HG02970 (cell line): ENCODE measurements around the gene TNNI3K.

Experiments
- ATAC-seq: cut with Tn5 transposase; IDR thresholded peaks from one replicate; pipeline ENCODE4 v1.9.1; 2021; ENCODE audit warnings: mild to moderate bottlenecking, moderate library complexity, moderate number of reproducible peaks; ENCODE audit not compliant: unreplicated experiment, low FRiP score

Gene TNNI3K

DNA sequence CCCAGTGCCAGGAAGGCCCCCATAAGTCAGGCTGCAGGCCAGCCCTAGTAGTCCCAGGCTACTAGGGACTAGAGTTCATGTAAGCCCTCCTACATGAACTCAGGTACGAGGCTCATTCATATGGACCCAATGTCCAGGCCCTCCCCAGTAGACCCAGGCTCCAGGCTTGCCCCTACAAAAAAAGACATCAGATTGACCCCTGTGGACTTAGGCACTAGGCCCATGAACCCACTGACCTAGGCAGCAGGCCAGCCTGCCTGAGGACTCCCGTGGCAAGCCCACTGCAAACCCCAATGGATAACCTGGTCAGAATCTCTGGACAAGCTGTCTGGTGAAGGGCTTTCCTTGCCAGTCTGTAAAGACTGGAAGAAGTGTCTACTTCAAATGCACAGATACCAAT is 51.2 kb downstream of the TNNI3K start:
- ATAC-seq: no peak

DNA sequence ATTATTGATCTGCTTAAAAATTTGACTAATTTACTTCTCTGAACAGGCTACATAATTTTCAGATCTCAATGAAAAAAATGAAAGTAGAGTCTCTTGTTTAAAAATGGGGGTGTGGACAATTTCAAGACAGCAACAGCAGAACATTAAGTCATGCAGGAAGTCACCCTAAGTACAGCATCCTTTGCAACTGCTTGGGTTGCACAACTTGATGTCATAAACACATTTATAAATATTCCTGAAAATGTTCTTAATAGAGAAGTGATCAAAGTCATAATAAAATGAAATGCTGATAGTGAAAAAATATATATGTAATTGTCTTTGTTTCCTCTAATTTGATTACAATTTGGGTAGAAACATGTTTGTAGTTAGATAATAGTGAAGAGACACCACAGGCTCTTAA is 79.3 kb downstream of the TNNI3K start:
- ATAC-seq: no peak

DNA sequence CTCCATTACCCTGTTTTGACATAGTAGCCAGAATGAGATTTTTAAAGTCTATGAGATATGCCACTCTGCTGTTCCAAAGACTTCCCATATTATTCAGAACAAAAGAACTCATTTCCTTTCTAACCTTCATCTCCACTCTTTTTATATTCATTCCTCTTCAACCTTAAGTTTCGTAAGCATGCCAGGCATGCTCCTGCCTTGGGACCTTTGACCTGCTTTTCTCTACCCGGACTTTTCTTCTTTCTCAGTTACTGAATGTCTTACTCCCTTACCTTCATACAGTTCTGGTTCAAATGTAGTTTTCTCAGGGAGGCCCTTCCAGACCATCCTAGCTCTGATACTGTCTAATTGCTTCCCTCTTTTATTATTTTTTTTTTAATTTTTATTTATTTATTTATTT is 81.1 kb downstream of the TNNI3K start:
- ATAC-seq: no peak

DNA sequence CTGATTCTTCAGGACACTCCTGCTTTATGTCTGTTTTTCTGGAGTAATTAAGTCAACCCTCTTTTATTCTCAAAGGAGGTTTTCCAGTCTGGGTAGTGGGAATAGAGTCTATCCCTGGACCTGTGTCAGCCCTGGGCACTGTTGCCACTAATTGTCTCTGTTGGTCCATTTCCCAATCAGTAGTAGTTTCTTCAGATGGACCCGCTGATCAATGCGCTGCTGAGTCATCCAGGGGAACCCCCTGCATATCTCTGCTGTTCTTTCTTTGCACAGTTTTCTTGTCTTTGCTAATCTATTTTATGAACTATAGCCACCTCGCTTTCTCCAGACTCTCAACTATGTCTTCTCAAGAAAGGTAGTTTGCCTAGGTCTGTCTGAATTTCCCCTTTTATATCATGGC is 82.5 kb downstream of the TNNI3K start:
- no peak for ATAC-seq

DNA sequence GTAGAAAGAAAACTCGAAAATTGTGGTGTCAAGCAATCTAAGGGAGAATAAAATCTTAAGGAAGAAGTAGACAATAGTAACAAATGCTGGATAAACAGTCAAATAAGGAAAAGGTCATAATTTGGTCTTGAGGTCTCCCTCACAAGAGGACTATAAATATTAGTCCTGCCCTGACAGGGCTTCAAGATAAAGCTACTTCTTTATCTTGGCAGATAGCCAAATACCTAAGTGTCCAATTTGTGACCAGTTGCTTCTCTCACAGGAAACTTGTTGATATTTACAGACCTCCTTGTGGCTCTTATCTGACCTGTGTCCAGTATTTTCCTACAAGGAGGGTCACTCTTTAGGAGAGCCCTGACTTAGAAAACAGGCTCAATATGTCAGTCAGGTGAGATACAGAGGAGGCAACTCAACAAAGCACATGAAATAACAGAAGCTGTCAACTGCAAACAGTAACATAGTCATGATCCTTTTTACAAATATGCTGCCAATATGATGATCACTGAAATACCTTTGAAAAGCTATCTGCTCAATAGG is 88.8 kb downstream of the TNNI3K start:
- no peak for ATAC-seq

DNA sequence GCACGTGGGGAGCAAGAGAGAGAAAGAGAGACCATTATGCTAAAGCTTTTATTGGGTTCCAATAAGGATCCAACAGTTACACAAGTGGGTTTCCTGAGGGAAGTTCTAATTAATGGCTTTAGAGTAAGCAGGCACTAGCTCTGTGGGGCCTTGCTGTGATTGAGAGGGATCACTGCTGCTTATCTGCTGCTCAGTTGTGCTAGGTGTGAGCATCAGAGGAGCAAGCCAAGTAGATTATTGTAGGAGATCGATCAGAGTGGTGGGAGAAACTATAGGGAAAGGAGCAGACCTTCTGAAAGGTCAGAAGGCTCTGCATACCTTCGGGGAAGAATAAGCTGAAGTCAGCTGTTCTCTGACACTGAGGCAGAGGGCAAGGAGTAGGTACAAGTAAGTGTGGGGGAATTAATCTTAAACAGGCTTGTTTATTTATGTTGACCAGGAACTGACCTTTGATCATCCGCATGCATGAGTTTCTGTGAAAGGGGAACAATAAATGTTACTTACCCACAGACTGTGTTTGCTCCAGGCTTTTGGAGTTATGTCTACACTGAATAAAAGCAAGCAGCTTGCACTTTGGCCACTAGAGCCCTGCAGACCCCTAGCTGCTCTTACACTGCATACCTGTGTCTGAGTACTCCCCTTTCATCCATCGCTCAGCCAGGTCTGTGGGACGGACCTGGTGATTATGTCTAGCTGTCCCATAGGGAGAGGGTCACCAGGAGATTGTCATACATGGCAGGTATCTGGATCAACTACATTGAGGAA is 89.7 kb downstream of the TNNI3K start:
- no peak for ATAC-seq

DNA sequence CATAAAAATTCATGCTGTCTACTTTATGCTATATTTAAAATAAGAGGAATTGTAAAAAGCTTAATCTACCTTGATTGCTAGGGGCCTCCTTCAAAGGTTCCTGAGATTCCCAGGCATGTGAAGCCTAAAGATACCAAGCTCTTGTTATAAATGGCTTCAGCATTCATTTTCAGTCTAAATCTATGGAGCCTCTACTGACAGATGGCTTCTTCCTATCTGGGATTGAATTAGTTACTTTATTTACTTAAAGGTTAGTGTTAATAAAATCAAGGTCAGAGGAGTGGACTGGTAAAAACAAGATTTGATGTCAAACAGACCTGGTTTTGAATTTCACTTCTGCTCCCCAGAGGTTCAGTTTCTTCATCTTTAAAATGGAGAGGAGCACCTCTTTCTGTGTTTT is 93.7 kb downstream of the TNNI3K start:
- ATAC-seq: no peak

DNA sequence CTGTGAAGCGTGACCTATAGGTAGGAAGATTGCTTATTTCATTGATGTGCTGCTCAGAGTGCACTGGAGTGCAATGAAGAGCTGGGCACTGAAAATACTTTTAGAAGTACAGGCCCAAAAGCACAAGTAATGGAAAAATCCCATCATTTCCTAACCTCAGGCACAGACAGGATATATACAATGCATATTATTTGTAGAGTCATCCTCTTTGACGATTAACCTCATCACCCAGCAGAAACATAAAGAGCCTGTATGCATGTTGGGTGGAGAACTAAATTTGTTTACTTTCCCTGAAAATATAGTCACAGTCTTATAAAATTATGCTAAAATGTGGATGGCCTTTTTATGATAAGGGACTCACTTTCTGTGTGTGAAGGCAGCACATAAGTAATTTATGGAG is 98.1 kb downstream of the TNNI3K start:
- no peak for ATAC-seq

DNA sequence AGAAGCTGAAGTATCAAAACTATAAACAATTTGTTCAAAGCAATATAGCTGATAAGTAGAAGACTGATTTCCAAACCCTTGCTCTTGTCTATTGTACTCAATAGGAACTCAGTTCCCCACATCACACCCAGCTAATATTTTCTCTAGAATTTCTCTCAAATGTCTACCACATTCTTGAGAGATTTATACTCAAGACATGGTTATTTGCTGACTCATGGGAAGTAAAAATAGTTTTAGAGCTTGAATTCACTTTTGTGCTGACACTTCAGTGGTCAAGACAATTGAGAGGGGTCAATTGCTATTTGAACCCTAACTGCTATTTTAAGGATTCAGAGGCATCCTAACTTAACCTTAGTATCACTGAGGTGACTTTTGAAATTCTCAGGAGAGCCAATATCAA is 99.0 kb downstream of the TNNI3K start:
- no peak for ATAC-seq

DNA sequence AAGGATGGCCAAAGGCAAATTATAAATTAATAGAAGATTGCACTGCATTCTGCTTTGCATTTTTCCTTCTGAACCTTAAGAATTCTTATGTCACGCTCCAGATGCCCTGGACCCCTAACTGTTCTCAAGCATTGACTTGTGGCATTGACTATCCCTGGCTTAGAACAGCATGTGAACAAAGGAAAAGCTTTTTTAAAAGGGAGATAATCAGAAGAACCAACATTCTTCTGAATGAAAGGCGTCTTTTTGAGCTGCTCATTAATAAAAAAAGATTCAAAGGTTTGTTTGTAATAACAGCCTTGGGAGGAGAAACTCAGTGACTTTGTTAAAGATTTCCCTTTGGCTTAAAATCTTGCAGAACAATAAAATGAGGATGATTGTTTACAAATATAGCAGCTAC is 105.5 kb downstream of the TNNI3K start:
- no peak for ATAC-seq

DNA sequence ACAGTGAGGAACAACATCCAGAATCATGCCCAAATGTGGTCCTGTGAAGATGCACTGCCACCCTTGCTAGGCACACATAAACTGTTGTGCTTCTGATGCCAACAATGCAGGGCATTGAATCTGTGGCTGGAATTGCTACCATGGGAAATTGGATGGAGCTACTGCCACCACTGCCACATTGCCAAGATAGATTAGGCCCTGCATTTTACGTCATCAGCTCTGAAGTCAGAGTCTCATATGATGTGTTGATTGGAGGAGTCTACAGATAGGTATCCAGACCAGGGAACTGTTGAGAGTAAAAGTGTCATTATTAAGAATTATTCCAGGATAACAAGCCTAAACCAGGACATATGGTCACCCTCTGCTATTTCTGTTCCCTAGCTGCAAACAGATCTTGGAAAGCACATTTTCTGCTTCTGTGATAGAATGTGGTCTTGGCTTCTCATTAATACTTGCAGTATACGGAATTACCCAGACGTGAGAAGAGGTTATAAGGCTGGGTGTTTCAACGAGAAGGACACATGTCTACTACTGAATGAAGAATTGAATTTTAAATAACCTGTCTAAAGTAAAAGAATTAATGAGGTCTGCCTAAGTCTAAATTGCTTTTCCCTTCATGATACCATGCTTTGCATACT is 106.6 kb downstream of the TNNI3K start:
- ATAC-seq: no peak

DNA sequence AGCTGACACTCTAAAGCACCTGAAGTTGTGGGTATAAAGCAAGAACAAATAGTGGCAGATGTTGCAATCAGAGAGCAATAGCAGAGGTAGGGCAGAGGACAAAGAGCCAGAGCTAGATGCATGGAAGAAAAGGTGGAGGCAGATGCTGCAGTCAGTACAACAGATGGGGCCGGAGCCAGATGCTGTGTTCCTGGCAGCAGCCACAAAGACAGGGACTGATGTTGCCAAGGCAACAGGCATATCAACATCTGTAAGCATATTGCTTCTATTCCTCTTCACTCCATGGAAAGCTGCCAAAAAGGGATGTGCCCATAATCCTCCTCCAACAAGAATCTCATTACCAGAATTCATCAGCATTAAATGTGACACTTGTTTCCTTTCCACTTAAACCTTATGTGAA is 108.0 kb downstream of the TNNI3K start:
- no peak for ATAC-seq

DNA sequence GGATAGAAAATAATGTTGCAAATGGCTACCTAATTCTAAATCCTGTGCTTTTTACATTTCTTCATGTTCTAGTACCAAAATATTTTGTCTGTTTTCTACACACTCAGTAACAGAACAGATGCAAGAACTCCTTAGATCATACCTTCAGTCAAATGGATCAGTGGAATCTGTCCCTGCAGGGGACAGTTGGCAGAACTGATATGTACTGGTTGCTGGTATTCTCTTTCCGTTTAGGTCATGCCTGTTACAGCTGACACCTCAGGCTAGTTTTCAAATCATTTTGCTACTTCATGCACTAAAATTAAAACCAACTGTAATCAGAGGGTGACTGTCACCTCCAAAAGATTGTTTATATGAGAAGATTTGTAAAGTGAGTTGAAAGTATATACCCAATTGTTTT is 109.2 kb downstream of the TNNI3K start:
- no peak for ATAC-seq

DNA sequence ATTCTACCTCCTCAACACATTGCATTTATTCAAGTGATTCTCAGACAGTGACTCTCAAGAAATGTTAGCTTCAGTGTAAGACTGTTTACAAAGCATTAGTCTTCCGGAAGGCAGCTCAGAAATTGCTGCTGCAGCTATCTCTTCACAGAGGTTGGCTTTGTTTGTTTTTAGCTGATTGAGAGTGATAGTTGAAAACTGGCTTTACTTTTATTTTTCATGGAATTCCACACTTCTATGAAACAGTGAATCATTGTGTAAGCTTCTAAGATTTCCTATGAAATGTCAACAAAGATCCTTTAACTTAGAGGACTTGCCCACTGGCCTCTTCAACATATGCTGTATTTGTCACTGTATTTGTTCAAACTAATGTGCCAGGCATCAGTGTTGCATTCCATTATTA is 121.3 kb downstream of the TNNI3K start:
- ATAC-seq: no peak

DNA sequence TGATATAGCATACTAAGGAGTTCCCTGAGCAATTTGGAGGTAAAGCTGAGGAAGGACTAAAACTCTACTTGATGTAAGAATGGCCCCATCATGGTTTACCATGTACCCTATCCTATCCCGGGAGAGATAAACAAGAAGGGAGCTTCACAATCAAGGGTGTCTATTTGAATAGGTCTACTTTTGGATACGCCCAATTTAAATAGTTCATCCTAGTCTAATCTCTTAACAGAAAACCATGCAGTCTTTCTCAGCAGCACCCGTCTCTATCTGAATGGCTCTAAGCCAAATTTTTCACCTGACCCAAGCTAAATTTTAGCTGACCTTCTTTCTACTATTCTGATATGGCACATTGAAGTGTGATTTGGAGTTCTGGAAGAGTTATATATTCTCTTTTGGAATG is 122.0 kb downstream of the TNNI3K start:
- no peak for ATAC-seq

DNA sequence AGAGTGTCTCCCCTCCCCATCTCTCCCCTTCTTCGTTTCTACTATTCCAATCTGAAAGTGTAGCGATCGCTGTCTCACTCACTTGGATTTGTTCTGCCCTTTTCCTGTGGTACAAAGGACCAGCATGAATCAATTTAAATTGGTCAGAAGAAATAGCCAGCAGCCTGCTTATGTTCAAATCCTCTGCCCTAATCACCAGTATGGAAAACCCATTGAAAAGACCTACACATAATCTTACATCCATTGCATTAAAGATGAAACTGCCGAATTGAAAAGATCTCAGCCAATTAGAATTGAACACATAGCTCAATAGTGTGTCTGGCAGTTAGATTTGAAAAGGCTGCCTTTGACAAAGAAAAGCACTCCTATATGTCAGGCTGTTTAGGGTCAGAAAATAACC is 122.6 kb downstream of the TNNI3K start:
- no peak for ATAC-seq

DNA sequence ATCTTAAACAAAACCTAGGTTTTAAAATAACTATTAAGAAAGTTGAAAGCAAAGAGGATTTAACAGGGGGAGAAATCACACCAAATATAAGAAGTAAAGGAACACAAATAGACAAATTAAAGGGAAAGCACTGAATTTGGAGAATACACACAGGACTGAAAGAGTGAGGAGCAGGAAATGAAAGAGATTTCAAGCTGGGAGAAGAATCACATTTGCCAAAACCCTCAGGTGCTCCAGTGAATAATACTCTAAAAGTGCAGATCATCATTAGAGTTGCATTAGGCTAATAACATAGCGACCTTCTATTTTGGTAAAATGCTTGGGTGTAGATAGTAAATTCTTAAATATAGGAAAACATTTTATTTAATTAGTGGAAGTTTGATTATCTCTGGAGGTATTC is 127.5 kb downstream of the TNNI3K start:
- no peak for ATAC-seq

DNA sequence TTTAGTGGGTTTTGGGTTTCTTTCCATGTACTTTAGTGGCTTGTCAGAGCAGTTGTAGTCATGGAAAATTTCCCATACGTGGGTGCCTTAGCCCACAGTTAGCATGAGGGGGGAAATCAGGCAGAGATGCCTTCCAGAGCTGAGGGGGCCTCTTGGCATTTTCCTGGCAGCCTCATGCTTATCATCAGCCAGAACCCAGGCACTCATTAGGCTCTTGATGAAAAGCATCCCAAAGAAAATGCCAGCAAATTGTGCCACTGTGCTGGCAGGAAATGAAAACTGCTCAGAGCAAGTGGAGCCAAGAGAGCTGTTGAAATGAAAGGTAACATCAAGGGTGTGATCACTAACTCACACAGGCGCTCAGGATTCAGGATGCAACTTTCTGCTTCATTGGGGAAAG is 128.0 kb downstream of the TNNI3K start:
- no peak for ATAC-seq

DNA sequence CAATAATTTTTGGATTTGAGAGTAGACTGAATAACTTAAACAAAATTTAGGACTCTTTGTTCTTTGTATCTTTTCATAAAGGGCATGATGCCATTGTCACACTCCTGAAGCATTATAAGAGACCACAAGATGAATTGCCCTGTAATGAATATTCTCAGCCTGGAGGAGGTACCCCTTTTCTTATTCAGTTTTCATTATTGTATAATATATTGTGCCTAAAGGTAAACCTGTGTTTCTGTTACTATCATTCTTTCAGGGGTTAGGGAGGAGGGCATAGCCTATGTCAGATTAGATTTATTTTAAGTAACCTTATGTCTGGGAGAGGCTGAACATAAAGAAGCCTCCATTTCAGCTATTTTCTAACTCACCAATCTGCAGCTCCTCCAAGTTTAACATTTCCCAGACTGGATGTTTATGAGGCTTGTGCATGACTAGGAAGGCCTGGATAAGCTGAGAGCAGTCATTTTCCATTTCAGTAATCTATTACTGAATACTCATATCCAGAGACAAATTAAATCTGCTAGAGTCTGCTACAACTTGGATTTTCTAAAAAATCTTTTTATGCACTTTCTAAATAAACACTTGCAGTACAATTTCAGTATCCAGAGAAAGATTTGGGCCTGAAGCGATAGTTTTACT is 132.1 kb downstream of the TNNI3K start:
- no peak for ATAC-seq

DNA sequence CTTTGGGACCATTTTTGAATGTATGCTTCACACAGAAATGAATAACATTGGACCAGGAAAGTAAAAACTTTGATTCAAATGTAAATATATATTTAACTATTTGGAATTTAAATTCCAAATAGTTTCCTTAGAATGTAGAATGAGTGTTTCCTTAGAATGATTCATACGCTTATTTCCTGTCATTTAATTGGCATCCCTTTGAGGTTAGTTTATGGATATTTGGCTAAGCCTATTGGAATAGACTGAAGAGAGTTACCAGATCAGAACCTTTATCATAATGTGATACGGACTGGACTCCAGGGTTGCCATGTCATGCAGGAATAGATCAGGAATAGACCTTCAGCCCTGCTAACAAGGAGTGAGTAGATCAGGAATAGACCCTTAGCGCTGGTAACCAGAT is 133.1 kb downstream of the TNNI3K start:
- ATAC-seq: no peak

DNA sequence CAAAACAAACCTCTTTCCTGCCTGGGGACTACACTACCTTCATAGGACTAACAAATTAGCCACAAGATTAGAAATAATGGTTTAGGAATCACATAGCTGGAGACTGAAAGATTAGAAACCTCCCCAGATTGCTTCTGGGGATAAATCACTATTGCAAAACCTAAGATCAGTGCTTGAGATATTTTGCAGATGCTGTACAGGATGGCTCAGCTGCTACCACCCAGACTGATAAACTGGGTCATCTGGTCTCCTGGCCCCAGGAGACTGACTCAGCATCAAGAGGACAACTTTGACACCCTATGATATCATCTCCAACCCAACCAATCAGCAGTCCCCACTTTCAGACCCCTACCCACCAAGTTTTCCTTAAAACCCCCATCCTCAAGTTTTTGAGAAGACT is 140.2 kb downstream of the TNNI3K start:
- ATAC-seq: no peak

DNA sequence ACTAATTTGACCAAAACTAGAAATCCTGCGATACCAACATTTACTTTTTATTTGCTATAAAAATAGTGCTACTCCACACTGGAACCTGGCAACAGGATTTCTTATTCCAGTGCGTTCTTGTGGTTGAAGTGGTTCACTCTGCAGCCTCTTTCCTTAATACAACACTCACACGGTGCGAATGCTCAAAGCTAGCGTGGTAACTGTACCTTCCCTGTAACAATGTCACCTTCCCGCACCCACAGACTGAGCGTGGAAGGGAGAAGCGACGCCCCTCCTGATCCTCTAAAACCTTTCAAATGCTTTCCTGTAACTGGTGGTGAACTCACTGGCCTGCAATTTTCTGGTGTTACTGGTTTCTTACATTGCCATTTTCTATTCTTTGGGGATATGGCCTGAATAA is 145.1 kb downstream of the TNNI3K start:
- ATAC-seq: no peak
